ENCODE results near the gene OASL.

DNA sequence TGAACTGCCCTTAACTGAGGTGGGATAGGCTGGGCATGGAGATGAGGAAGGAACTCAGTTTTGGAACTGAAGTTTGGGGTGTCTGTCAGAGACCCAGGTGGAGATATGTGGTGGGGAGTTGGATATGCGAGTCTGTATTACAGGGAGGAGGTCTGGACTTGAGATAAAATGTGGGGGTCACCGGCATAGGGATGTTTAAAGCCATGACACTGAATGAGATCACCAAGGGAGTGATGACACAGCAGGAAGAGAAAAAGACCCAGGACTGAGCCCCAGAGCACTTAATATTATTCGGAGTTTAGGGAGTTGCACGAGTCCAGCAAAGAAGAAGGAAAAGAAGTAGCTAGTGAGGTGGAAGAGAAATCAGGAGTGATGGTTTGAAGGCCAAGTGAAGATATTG lies 4.0 kb upstream of the OASL start:
- TF ChIP-seq POLR2A (IDR thresholded peaks at IDR 0.05) (no peak), EP300 (IDR thresholded peaks at IDR 0.05) (no peak)
- TF ChIP-seq, protein P1, sequence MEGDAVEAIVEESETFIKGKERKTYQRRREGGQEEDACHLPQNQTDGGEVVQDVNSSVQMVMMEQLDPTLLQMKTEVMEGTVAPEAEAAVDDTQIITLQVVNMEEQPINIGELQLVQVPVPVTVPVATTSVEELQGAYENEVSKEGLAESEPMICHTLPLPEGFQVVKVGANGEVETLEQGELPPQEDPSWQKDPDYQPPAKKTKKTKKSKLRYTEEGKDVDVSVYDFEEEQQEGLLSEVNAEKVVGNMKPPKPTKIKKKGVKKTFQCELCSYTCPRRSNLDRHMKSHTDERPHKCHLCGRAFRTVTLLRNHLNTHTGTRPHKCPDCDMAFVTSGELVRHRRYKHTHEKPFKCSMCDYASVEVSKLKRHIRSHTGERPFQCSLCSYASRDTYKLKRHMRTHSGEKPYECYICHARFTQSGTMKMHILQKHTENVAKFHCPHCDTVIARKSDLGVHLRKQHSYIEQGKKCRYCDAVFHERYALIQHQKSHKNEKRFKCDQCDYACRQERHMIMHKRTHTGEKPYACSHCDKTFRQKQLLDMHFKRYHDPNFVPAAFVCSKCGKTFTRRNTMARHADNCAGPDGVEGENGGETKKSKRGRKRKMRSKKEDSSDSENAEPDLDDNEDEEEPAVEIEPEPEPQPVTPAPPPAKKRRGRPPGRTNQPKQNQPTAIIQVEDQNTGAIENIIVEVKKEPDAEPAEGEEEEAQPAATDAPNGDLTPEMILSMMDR (IDR thresholded peaks at IDR 0.05) = no peak

Data from tibial nerve (tissue), 4 donors.